Peyer's patch (tissue), 4 donors: ENCODE measurements around the gene MUC2. TPM values are rescaled to one million over a fixed set of nuclear protein-coding genes. Genes with fewer than 3 reads are reported as not detected.

Experiments
- DNase-seq, 3 donors: peaks; one replicate each; pipeline ENCODE4 v3.0.0-alpha.2; 2017 to 2019
- H3K27ac ChIP-seq, 4 donors: fragments of 200-600 bp; sonication (generic); one replicate each; pipeline ENCODE4 v1.5.1; 2016 to 2019
- H3K27me3 ChIP-seq, 2 donors: fragments of 200-600 bp; sonication (generic); one replicate each; pipeline ENCODE4 v1.5.1; 2019
- H3K36me3 ChIP-seq, 3 donors: fragments of 200-600 bp; sonication (generic); one replicate each; pipeline ENCODE4 v1.5.1; 2016 to 2019
- H3K4me1 ChIP-seq, 4 donors: fragments of 200-600 bp; sonication (generic); one replicate each; pipeline ENCODE4 v1.5.1; 2016 to 2019
- H3K4me3 ChIP-seq, 4 donors: fragments of 200-600 bp; sonication (generic); 1 replicate in 3 of 4; 2 replicates in 1 of 4; pipeline ENCODE4 v1.5.1; 2016 to 2019; ENCODE audit warnings: mild to moderate bottlenecking in 1 of 4
- H3K9me3 ChIP-seq, 4 donors: fragments of 200-600 bp; sonication (generic); one replicate each; pipeline ENCODE4 v1.5.1; 2016 to 2019; ENCODE audit warnings: mild to moderate bottlenecking in 1 of 4
- POLR2A ChIP-seq, 2 donors: fragments of 450-650 bp; IDR thresholded peaks; one replicate each; pipeline ENCODE4 v1.5.1; 2017; ENCODE audit warnings: antibody characterized with exemption in 2 of 2, mild to moderate bottlenecking in 2 of 2, moderate library complexity in 2 of 2
- total RNA-seq, 4 donors: library from RNA; depleted of rRNA; stranded (reverse); fragments of >200 nt; gene quantifications; one replicate each; pipeline ENCODE4 v1.1.0, GENCODE V29; 2016
- TF ChIP-seq, protein P1 (sequence below), 6 experiments: fragments of 450-650 bp in 4 of 6; fragments of 200-600 bp in 2 of 6; sonication (generic) in 1 of 6; IDR thresholded peaks; one replicate each; pipeline ENCODE4 v1.5.1; 2017 to 2019; ENCODE audit warnings: antibody characterized with exemption in 6 of 6, mild to moderate bottlenecking in 3 of 6, moderate library complexity in 1 of 6

The MUC2 gene
- total RNA-seq, 4 donors from 2014 or later = 817 to 1,165 (median 1,010) TPM

DNA sequence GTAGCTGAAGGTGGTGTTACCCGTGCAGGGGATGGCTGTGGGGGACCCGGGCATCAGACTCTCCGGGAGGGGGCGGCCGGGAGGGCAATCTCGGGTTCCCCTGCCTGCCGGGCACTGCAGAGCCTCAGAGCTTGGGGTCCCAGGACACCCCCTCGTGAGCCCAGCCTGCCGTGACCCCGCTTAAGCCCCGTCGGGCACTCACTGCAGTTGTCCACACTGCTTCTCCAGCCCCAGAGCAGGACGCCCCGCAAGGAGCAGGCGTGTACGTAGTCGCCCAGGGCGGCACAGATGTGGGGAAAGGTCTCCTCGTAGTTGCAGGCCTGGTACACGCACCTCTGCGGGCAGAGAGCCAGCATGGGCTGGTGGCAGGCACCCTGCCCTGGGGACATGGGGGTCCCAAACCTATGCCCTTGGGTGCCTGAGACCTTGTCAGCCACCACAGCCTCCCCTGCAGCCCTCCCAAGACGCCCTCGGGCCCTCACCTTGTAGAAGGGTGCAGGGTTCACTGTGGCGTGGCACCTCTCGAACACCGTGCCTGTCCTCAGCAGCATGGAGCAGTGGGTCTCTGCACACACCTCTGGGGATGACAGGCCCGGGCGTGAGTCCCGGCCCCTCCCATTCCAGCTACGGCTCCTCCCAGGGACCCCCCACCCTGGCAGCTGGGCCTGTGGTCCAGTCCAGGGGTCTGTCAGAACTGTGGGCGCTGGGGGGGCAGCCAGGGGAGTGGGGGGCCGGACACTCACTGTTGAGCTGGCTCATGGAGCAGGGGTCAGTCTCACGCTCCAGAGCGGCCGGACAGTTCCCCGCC, 47.0 kb upstream of the MUC2 start:
- H3K27ac ChIP-seq = no peak overlapping the region
- DNase-seq = no peak
- TF ChIP-seq, protein P1, sequence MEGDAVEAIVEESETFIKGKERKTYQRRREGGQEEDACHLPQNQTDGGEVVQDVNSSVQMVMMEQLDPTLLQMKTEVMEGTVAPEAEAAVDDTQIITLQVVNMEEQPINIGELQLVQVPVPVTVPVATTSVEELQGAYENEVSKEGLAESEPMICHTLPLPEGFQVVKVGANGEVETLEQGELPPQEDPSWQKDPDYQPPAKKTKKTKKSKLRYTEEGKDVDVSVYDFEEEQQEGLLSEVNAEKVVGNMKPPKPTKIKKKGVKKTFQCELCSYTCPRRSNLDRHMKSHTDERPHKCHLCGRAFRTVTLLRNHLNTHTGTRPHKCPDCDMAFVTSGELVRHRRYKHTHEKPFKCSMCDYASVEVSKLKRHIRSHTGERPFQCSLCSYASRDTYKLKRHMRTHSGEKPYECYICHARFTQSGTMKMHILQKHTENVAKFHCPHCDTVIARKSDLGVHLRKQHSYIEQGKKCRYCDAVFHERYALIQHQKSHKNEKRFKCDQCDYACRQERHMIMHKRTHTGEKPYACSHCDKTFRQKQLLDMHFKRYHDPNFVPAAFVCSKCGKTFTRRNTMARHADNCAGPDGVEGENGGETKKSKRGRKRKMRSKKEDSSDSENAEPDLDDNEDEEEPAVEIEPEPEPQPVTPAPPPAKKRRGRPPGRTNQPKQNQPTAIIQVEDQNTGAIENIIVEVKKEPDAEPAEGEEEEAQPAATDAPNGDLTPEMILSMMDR (IDR thresholded peaks at IDR 0.05) = no peak
- no peak for TF ChIP-seq POLR2A (IDR thresholded peaks at IDR 0.05)
- no peak overlapping the region for H3K4me3 ChIP-seq
- H3K9me3 ChIP-seq = no peaks in the 10 kb centered on the region
- H3K36me3 ChIP-seq = no peaks in the 10 kb centered on the region
- H3K4me1 ChIP-seq = no peaks in the 10 kb centered on the region
- no peaks in the 10 kb centered on the region for H3K27me3 ChIP-seq

DNA sequence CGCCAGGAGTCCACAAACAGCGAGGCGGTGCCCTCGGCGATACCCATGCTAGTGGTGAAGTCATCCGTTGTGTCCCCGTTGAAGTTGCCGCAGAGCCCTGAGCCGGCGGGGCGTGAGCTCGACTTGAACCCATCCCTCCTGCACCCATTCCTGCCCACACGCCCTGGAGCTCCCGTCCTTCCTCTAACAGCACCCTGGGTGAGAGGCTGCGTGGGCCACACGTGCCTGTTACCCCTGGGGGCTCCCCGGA, 46.5 kb upstream of the MUC2 start:
- no peak overlapping the region for H3K4me3 ChIP-seq
- no peak overlapping the region for H3K27ac ChIP-seq
- TF ChIP-seq, protein P1 (IDR thresholded peaks at IDR 0.05) = no peak
- no peak for TF ChIP-seq POLR2A (IDR thresholded peaks at IDR 0.05)
- no peaks in the 10 kb centered on the region for H3K27me3 ChIP-seq
- H3K4me1 ChIP-seq = no peaks in the 10 kb centered on the region
- no peaks in the 10 kb centered on the region for H3K9me3 ChIP-seq
- DNase-seq = no peak
- H3K36me3 ChIP-seq = no peaks in the 10 kb centered on the region

DNA sequence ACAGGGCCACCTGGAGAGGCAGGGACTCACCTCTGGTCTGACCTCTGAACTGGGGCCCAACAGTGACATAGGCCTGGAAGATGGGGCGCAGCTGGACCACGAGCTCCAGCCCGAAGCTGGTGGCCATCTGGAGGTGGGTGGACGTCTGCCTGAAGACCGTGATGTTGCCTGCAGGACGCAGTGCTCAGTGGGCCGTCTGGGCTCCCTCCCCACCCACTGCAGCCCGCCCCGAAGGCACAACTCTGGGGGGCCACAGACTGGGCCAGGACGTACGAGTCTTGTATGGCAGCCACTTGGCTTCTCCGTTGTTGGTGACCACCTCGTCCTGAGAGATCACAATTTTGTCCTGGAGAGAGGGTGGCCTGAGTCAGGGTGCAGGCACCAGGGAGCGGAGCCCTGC, 46.1 kb upstream of the MUC2 start:
- Histone ChIP-seq H3K9me3 (no peaks in the 10 kb centered on the region), H3K27ac (no peak overlapping the region), H3K4me3 (no peak overlapping the region), H3K4me1 (no peaks in the 10 kb centered on the region), H3K27me3 (no peaks in the 10 kb centered on the region), H3K36me3 (no peaks in the 10 kb centered on the region)
- no peak for TF ChIP-seq POLR2A (IDR thresholded peaks at IDR 0.05)
- TF ChIP-seq, protein P1 (IDR thresholded peaks at IDR 0.05) = no peak
- no peak for DNase-seq

DNA sequence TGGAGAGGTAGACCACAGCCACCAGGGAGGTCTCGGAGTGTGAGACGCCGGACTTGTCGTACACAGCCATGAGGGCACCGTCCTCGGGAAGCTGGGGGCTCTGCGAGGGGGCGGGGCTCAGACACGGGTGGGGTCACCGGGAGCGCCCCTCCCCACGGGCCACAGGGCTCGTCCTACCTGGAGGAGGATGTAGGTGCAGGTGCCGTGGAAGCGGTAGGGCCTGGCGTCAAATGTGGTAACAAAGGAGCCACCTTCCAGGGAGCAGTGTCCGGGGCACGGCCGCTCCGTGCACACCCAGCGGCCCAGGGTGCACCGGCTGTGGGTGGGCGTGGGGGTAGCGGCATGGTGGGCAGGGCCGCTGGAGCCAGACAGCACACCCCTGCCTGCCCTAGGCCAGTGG, 45.6 kb upstream of the MUC2 start:
- H3K4me3 ChIP-seq = no peak overlapping the region
- no peaks in the 10 kb centered on the region for H3K36me3 ChIP-seq
- TF ChIP-seq, protein P1 (IDR thresholded peaks at IDR 0.05) = no peak
- TF ChIP-seq POLR2A (IDR thresholded peaks at IDR 0.05) = no peak
- no peak overlapping the region for H3K27ac ChIP-seq
- H3K27me3 ChIP-seq = no peaks in the 10 kb centered on the region
- no peaks in the 10 kb centered on the region for H3K9me3 ChIP-seq
- H3K4me1 ChIP-seq = no peaks in the 10 kb centered on the region
- no peak for DNase-seq

DNA sequence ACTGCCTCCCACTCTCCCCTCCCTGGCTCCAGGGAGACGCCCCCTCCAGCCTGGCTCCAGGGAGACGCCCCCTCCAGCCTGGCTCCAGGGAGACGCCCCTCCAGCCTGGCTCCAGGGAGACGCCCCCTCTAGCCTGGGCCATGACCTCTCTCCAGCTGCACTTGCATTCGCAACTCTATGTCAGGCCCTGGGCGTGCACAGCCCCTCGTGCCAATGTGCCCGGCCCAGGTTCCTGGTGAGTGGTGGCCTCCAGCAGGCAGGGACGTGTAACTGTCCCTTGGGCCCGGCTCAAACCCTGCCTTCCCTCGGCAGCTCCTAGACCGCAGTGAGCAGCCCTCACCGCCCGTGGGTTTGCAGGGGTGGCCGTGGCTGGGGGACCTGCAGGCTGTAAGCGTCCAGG, 45.0 kb upstream of the MUC2 start:
- no peak for TF ChIP-seq POLR2A (IDR thresholded peaks at IDR 0.05)
- TF ChIP-seq, protein P1 (IDR thresholded peaks at IDR 0.05) = no peak
- Histone ChIP-seq H3K4me3 (no peak overlapping the region), H3K36me3 (no peaks in the 10 kb centered on the region), H3K27me3 (no peaks in the 10 kb centered on the region), H3K9me3 (no peaks in the 10 kb centered on the region), H3K4me1 (no peaks in the 10 kb centered on the region), H3K27ac (no peak overlapping the region)
- no peak for DNase-seq

DNA sequence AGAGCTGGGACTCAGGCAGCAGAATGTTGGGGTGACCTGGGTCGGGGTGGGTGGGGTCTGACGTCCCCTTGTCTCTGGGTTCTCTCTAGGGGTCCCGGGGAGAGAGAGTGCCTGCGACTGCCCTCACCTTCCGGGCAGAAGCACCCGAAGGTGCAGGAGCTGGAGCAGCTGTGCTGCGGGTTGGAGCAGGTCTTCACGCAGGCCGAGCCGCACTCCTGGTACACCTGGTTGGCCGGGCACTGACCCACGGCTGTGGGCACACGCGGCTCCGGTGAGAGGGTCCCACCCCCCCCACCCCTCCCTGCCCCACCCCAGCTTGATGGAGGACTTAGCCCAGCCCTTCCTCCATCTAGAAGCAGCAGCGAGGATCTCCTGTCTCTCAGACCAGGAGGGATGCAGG, 44.6 kb upstream of the MUC2 start:
- Histone ChIP-seq H3K4me3 (no peak overlapping the region), H3K27me3 (no peaks in the 10 kb centered on the region), H3K9me3 (no peaks in the 10 kb centered on the region), H3K4me1 (no peaks in the 10 kb centered on the region), H3K36me3 (no peaks in the 10 kb centered on the region), H3K27ac (no peak overlapping the region)
- DNase-seq = no peak
- TF ChIP-seq, protein P1 (IDR thresholded peaks at IDR 0.05) = no peak
- no peak for TF ChIP-seq POLR2A (IDR thresholded peaks at IDR 0.05)
